IMR-90 (cell line): ENCODE results near the gene MAP2K5. TPM values are rescaled to one million over a fixed set of nuclear protein-coding genes. Genes with fewer than 3 reads are reported as not detected.

ENCODE experiments used
- ATAC-seq: fragments of 200-7000 bp; cut with Tn5 transposase; 2 replicates; pipeline ENCODE4 v1.9.1; 2020; ENCODE audit warnings: low read depth, mild to moderate bottlenecking, moderate library complexity
- BruUV-seq: library from RNA; stranded (reverse); fragments of 400-500 nt; replicated peaks from 2 replicates; lab custom pipeline; 2021; lab: Mats Ljungman, UMichigan
- CTCF ChIA-PET: fragments of 300-600 bp; formaldehyde crosslinking; extraction: SDS; loops from one replicate; lab custom pipeline; 2021; ENCODE audit warnings: antibody characterized with exemption; lab: Yijun Ruan, JAX
- POLR2A ChIA-PET: fragments of 300-600 bp; sonication (Branson Sonifier 250); formaldehyde crosslinking; loops from one replicate; lab custom pipeline; 2022; ENCODE audit warnings: antibody characterized with exemption; ENCODE audit not compliant: unreplicated experiment; lab: Charles Lee
- DNase-seq: peaks from one replicate; pipeline ENCODE4 v3.0.0; 2013
- H2AFZ ChIP-seq: replicated peaks from 2 replicates; pipeline ENCODE3; 2013; ENCODE audit warnings: low read length, mild to moderate bottlenecking; ENCODE audit not compliant: poor library complexity
- H2AK5ac ChIP-seq: 2 replicates; pipeline ENCODE4 v1.6.1; 2013; ENCODE audit warnings: low read depth, low read length, inconsistent platforms
- H2AK9ac ChIP-seq: replicated peaks from 2 replicates; pipeline ENCODE3; 2013; ENCODE audit warnings: mild to moderate bottlenecking, low read depth, low read length, moderate library complexity; ENCODE audit not compliant: poor library complexity
- H2BK120ac ChIP-seq: 2 replicates; pipeline ENCODE4 v1.6.1; 2013; ENCODE audit warnings: low read depth, low read length, inconsistent platforms
- H2BK15ac ChIP-seq: 3 replicates; pipeline ENCODE4 v1.6.1; 2013; ENCODE audit warnings: low read depth, low read length, inconsistent platforms
- H2BK20ac ChIP-seq: 2 replicates; pipeline ENCODE4 v1.6.1; 2013; ENCODE audit warnings: low read depth, mild to moderate bottlenecking, inconsistent platforms, low read length, moderate library complexity
- H2BK5ac ChIP-seq: 2 replicates; pipeline ENCODE4 v1.6.1; 2013; ENCODE audit warnings: mild to moderate bottlenecking, low read depth, low read length, inconsistent platforms; ENCODE audit not compliant: poor library complexity, severe bottlenecking
- H3K14ac ChIP-seq: replicated peaks from 2 replicates; pipeline ENCODE4 v1.6.1; 2013; ENCODE audit warnings: low read depth, low read length, inconsistent platforms
- H3K18ac ChIP-seq: 2 replicates; pipeline ENCODE4 v1.6.1; 2013; ENCODE audit warnings: low read depth, low read length, control low read depth
- H3K23ac ChIP-seq: 2 replicates; pipeline ENCODE4 v1.6.1; 2013; ENCODE audit warnings: low read depth, low read length, inconsistent platforms
- H3K27ac ChIP-seq: 2 replicates; pipeline ENCODE4 v1.5.1; 2013; ENCODE audit warnings: mild to moderate bottlenecking, control low read depth, low read length; ENCODE audit not compliant: insufficient read depth
- H3K27me3 ChIP-seq: 2 replicates; pipeline ENCODE4 v1.6.1; 2013; ENCODE audit warnings: low read length; ENCODE audit not compliant: control insufficient read depth, insufficient read depth
- H3K36me3 ChIP-seq: 2 replicates; pipeline ENCODE4 v1.6.1; 2013; ENCODE audit warnings: low read length, mixed read lengths; ENCODE audit not compliant: control insufficient read depth, insufficient read depth
- H3K4ac ChIP-seq: 2 replicates; pipeline ENCODE4 v1.6.1; 2013; ENCODE audit warnings: low read depth, low read length, inconsistent platforms
- H3K4me1 ChIP-seq: 2 replicates; pipeline ENCODE4 v1.6.1; 2013; ENCODE audit warnings: low read length, mixed read lengths; ENCODE audit not compliant: control insufficient read depth, insufficient read depth
- H3K4me2 ChIP-seq: 2 replicates; pipeline ENCODE4 v1.6.1; 2013; ENCODE audit warnings: low read depth, mild to moderate bottlenecking, control low read depth, low read length, moderate library complexity
- H3K4me3 ChIP-seq: 2 replicates; pipeline ENCODE4 v1.5.1; 2013; ENCODE audit warnings: low read depth, mild to moderate bottlenecking, control low read depth, low read length, moderate library complexity; ENCODE audit not compliant: insufficient read depth
- H3K56ac ChIP-seq: 2 replicates; pipeline ENCODE4 v1.6.1; 2013; ENCODE audit warnings: low read length, inconsistent platforms; ENCODE audit not compliant: insufficient read depth; ENCODE audit errors: extremely low read depth
- H3K79me1 ChIP-seq, 2 experiments: 2 replicates each; pipeline ENCODE4 v1.6.1; 2013; ENCODE audit warnings: low read length in 2 of 2, inconsistent platforms in 1 of 2, low read depth in 1 of 2
- H3K9ac ChIP-seq: 2 replicates; pipeline ENCODE4 v1.6.1; 2013; ENCODE audit warnings: low read depth, low read length, control low read depth
- H3K9me1 ChIP-seq: 2 replicates; pipeline ENCODE4 v1.6.1; 2013; ENCODE audit warnings: low read length, inconsistent platforms; ENCODE audit not compliant: insufficient read depth
- H3K9me3 ChIP-seq: 2 replicates; pipeline ENCODE4 v1.6.1; 2013; ENCODE audit warnings: low read length; ENCODE audit not compliant: control insufficient read depth, insufficient read depth
- H4K20me1 ChIP-seq: 2 replicates; pipeline ENCODE4 v1.6.1; 2013; ENCODE audit warnings: low read length, inconsistent platforms; ENCODE audit not compliant: insufficient read depth
- H4K5ac ChIP-seq: 2 replicates; pipeline ENCODE4 v1.6.1; 2013; ENCODE audit warnings: mild to moderate bottlenecking, low read depth, low read length, control low read depth
- H4K8ac ChIP-seq, 2 experiments: 2 replicates each; pipeline ENCODE4 v1.6.1; 2013; ENCODE audit warnings: low read depth in 2 of 2, low read length in 2 of 2, control low read depth in 1 of 2, inconsistent platforms in 1 of 2
- H4K91ac ChIP-seq: 2 replicates; pipeline ENCODE4 v1.6.1; 2013; ENCODE audit warnings: low read depth, low read length, inconsistent platforms; ENCODE audit not compliant: insufficient read depth
- CHD1 ChIP-seq: IDR thresholded peaks from 2 replicates; pipeline ENCODE4 v1.6.1; 2012; ENCODE audit warnings: low read depth, low read length, improper control_type of control experiment
- MAFK ChIP-seq: IDR thresholded peaks from 2 replicates; pipeline ENCODE4 v1.6.1; 2012; ENCODE audit warnings: low read depth, low read length, improper control_type of control experiment
- MAZ ChIP-seq: IDR thresholded peaks from 2 replicates; pipeline ENCODE4 v1.6.1; 2012; ENCODE audit warnings: low read depth, mild to moderate bottlenecking, low read length, improper control_type of control experiment, moderate library complexity, borderline replicate concordance
- MXI1 ChIP-seq: IDR thresholded peaks from 2 replicates; pipeline ENCODE4 v1.6.1; 2012; ENCODE audit warnings: low read depth, mild to moderate bottlenecking, low read length, moderate library complexity, borderline replicate concordance
- POLR2A ChIP-seq: IDR thresholded peaks from 2 replicates; pipeline ENCODE4 v1.6.1; 2012; ENCODE audit warnings: mild to moderate bottlenecking, low read depth, low read length
- RAD21 ChIP-seq: IDR thresholded peaks from 2 replicates; pipeline ENCODE4 v1.6.1; 2012; ENCODE audit warnings: low read length, improper control_type of control experiment
- RCOR1 ChIP-seq: IDR thresholded peaks from 2 replicates; pipeline ENCODE4 v1.6.1; 2012; ENCODE audit warnings: mild to moderate bottlenecking, low read length, improper control_type of control experiment; ENCODE audit not compliant: insufficient replicate concordance
- RFX5 ChIP-seq: IDR thresholded peaks from 2 replicates; pipeline ENCODE4 v1.8.0; 2012; ENCODE audit warnings: low read depth, mild to moderate bottlenecking, low read length, moderate library complexity
- SMC3 ChIP-seq: fragments of 150-350 bp; IDR thresholded peaks from 2 replicates; pipeline ENCODE4 v1.6.1; 2016; ENCODE audit warnings: low read depth, mild to moderate bottlenecking, antibody characterized with exemption, low read length, moderate library complexity
- WGBS, 2 experiments: methylation state at CpG; one replicate each; pipeline versions ENCODE4 v1.1.5 to v1.1.7; 2013; ENCODE audit warnings: missing lambda C conversion rate in 2 of 2; ENCODE audit not compliant: insufficient read length in 1 of 2; ENCODE audit errors: extremely low coverage in 2 of 2; 5-methylcytosine and 5-hydroxymethylcytosine counted together
- dilution Hi-C: fragments of 300-500 bp; cut with HindIII; formaldehyde crosslinking; loops from one replicate; pipeline ENCODE4 v1.14.3; 2018; ENCODE audit warnings: low sequenced_read_pairs; ENCODE audit not compliant: unreplicated experiment
- in situ Hi-C: fragments of 300-500 bp; cut with MboI; formaldehyde crosslinking; loops from 3 replicates; pipeline ENCODE4 v1.14.3; 2019; ENCODE audit warnings: low sequenced_read_pairs, inconsistent platforms, mixed read lengths
- intact Hi-C: fragments of 100-400 bp; cut with micrococcal nuclease; formaldehyde crosslinking; loops from 2 replicates; pipeline ENCODE4 v1.10.0; 2022
- polyA plus RNA-seq, 3 experiments: library from polyadenylated mRNA; depleted of rRNA; stranded (reverse); fragments of >200 nt; gene quantifications; 2 replicates each; pipeline ENCODE4 v1.2.3, GENCODE V29; 2012; ENCODE audit warnings: low replicate concordance in 1 of 3
- total RNA-seq: library from RNA; depleted of rRNA; stranded (reverse); fragments of >200 nt; gene quantifications from 2 replicates; pipeline ENCODE4 v1.2.3, GENCODE V29; 2012
- TF ChIP-seq, protein P1 (sequence below): fragments of 150-350 bp; IDR thresholded peaks from 2 replicates; pipeline ENCODE4 v1.6.1; 2017; ENCODE audit warnings: mild to moderate bottlenecking, antibody characterized with exemption, low read length, low read depth
- TF ChIP-seq, protein P2 (sequence below): fragments of 150-350 bp; IDR thresholded peaks from 2 replicates; pipeline ENCODE4 v1.6.1; 2016; ENCODE audit warnings: low read depth, mild to moderate bottlenecking, low read length, moderate library complexity, borderline replicate concordance
- TF ChIP-seq, protein P3 (sequence below): conservative IDR thresholded peaks from 2 replicates; pipeline ENCODE4 v1.5.1; 2012; ENCODE audit warnings: mild to moderate bottlenecking, low read depth, low read length, improper control_type of control experiment

The MAP2K5 gene
- total and polyA plus RNA-seq, 2 of the 4 experiments (the other 2 are of a cell fraction), result 1.6 to 6.1 TPM

GRCh38 chr15:67722030-67722817, 179.7 kb downstream of the MAP2K5 start:
- in situ Hi-C loops (no loop called here), dilution Hi-C loops (no loop called here), intact Hi-C loops (no loop called here)
- Histone ChIP-seq H3K4ac (no peak overlapping the region), H3K27ac (no peak overlapping the region), H2BK15ac (no peak overlapping the region), H2AFZ (no peak overlapping the region), H2AK9ac (no peak overlapping the region), H3K23ac (no peak overlapping the region), H3K9ac (no peak overlapping the region), H3K36me3 (no peaks in the 10 kb centered on the region), H3K4me2 (no peak overlapping the region), H3K79me1 (no peaks in the 10 kb centered on the region), H2AK5ac (no peak overlapping the region), H3K9me3 (no peaks in the 10 kb centered on the region), H4K5ac (no peak overlapping the region), H2BK20ac (no peak overlapping the region), H3K14ac (no peak overlapping the region), H4K91ac (no peak overlapping the region), H3K56ac (no peak overlapping the region), H4K20me1 (no peaks in the 10 kb centered on the region), H4K8ac (no peak overlapping the region), H3K9me1 (no peaks in the 10 kb centered on the region), H3K4me1 (no peaks in the 10 kb centered on the region), H3K4me3 (no peak overlapping the region), H3K27me3 (no peaks in the 10 kb centered on the region), H2BK5ac (no peak overlapping the region), H3K18ac (no peak overlapping the region), H2BK120ac (no peak overlapping the region)
- no peak for TF ChIP-seq POLR2A
- TF ChIP-seq, protein P1, sequence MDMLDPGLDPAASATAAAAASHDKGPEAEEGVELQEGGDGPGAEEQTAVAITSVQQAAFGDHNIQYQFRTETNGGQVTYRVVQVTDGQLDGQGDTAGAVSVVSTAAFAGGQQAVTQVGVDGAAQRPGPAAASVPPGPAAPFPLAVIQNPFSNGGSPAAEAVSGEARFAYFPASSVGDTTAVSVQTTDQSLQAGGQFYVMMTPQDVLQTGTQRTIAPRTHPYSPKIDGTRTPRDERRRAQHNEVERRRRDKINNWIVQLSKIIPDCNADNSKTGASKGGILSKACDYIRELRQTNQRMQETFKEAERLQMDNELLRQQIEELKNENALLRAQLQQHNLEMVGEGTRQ, result no peak
- TF ChIP-seq, protein P2, sequence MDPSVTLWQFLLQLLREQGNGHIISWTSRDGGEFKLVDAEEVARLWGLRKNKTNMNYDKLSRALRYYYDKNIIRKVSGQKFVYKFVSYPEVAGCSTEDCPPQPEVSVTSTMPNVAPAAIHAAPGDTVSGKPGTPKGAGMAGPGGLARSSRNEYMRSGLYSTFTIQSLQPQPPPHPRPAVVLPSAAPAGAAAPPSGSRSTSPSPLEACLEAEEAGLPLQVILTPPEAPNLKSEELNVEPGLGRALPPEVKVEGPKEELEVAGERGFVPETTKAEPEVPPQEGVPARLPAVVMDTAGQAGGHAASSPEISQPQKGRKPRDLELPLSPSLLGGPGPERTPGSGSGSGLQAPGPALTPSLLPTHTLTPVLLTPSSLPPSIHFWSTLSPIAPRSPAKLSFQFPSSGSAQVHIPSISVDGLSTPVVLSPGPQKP, result no peak
- TF ChIP-seq SMC3, result no peak
- TF ChIP-seq, protein P3, sequence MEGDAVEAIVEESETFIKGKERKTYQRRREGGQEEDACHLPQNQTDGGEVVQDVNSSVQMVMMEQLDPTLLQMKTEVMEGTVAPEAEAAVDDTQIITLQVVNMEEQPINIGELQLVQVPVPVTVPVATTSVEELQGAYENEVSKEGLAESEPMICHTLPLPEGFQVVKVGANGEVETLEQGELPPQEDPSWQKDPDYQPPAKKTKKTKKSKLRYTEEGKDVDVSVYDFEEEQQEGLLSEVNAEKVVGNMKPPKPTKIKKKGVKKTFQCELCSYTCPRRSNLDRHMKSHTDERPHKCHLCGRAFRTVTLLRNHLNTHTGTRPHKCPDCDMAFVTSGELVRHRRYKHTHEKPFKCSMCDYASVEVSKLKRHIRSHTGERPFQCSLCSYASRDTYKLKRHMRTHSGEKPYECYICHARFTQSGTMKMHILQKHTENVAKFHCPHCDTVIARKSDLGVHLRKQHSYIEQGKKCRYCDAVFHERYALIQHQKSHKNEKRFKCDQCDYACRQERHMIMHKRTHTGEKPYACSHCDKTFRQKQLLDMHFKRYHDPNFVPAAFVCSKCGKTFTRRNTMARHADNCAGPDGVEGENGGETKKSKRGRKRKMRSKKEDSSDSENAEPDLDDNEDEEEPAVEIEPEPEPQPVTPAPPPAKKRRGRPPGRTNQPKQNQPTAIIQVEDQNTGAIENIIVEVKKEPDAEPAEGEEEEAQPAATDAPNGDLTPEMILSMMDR, result no peak
- TF ChIP-seq MAFK, result no peak
- TF ChIP-seq MAZ, result no peak
- TF ChIP-seq CHD1, result no peak
- TF ChIP-seq RCOR1, result no peak
- TF ChIP-seq RAD21, result no peak
- TF ChIP-seq RFX5, result no peak
- TF ChIP-seq MXI1, result no peak
- CTCF ChIA-PET, result no interaction called here
- no CpG with 5 or more reads among the region's 5 CpGs for WGBS, 2 experiments
- no peak for DNase-seq
- ATAC-seq, result no peak
- POLR2A ChIA-PET, result no interaction called here
- BruUV-seq, result no TSS peak
